Stimulated activated CD4-positive, alpha-beta T cell treated with anti-CD3 and anti-CD28 coated beads, Interleukin-2, amount 100 ng/mL, for 24 hours (primary cell): ENCODE data around the gene CCDC85C.

Experiments
- DNase-seq, 2 donors: peaks; one replicate each; pipeline ENCODE4 v3.0.0-alpha.2; 2020

Gene CCDC85C

DNA sequence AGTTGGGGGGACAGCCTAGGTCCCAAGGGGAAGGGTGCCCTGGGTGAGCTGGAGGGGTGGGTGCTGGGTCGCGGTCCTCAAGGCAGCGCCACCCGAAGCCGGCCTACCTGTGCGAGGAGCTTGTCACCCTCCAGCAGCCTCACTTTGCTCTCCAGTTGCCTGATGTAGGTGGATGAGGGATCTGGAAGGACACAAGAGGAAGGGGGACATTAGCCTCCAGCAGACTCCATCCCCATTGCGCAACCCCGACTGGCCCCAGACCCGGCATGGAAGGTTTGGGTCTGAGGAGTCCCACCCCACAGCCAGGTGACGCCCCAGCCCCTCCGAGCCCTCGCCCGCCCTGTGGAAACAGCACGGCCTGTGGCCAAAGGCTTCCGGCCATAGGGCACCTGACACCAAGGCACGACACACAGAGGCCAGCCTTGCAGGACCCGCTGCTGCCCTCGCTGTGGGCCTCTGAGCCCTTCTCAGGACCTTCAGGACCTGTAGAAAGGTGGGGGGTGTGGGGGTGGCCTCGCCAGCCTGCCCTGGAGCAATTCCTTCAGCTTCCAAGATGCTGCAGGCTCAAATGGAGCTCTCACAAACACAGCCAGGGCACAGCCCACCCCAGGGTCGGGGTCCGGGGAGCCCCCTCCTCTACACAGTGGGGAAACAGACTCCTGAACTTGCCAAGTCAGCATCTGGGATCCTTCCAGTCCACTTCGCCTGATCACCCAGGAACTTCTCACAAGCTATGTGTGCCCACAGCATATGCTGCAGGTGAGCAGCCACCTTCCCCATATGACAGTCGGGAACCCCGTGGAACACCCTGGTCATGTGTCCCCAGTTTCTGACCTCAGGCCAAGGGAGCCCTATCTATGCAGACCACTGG is 67.9 kb downstream of the CCDC85C start:
- no peak for DNase-seq

DNA sequence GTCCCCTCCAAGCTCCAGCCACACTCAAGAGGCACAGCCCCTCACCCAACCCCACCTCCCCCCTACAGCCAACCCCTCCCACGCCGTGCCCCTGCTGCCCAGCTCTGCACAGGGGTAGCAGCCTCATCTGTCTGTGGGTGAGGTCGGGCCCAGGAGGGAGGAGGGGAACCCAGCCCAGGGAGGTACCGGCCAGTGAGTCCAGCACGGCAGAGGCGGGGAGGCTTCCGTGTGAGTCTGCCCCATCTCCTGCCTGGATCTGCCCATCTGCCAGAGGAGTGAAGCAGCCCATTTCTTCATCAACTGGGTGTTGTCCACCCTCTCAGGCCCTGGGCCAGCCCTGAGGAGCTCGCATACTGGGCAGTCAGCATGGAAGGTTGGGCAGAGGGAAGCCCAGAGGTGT is 68.6 kb downstream of the CCDC85C start:
- no peak for DNase-seq

DNA sequence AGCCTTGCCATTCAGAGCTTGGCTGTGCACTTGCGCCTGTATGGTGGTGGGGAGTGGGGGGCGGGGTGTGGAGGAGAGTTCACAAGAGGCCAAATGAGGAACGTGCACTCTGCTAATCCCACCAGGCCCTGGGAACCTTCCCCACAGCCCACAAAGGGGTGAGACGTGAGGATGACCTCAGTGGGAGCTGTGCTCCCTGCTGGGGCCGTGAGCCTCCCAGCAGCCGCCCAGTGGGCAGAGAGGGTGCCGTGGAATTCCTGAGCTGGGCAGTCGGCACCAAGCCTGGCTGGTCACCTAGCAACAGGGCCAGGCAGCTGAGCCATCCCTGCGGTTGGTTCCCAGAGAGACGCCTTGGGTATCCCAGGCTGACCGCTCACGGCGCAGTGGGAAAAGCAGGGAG is 69.1 kb downstream of the CCDC85C start:
- no peak for DNase-seq

DNA sequence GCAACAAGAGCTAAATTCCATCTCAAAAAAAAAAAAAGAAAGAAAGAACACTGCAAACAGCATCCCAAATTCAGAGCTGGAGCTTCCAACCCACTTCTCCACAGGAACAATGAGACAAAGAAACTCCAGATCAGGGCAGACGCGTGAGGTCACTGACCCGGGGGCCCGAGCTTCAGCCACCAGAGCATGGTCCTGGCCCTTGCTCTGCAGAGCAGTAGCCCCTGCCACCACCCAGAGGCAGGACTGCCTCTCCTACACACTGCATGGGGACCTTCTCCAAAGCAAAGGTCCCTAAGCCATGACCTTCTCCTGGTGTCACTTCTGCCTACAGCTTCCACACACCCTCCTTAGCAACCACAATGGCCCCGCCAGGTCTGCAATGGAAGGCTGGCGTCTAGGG is 69.7 kb downstream of the CCDC85C start:
- DNase-seq: no peak

DNA sequence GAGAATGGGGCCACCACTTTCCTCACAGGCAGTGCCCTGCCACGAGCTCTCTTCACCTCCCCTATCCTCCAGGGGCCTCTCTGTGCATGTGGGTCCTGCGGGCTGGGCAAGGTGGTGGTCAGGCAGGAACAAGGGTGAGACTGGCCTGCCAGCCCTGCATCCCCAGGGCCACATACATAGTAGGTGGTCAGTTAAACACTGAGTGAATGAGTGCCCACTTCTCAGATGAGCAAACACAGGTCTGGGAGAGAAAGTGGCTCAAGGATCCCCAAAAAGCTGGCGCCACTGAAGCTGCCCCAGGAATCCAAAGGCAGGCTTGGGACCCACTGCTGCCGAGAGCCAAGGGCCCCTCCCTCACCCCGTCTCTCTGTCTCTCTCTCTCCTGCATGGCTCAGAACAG is 71.7 kb downstream of the CCDC85C start:
- no peak for DNase-seq

DNA sequence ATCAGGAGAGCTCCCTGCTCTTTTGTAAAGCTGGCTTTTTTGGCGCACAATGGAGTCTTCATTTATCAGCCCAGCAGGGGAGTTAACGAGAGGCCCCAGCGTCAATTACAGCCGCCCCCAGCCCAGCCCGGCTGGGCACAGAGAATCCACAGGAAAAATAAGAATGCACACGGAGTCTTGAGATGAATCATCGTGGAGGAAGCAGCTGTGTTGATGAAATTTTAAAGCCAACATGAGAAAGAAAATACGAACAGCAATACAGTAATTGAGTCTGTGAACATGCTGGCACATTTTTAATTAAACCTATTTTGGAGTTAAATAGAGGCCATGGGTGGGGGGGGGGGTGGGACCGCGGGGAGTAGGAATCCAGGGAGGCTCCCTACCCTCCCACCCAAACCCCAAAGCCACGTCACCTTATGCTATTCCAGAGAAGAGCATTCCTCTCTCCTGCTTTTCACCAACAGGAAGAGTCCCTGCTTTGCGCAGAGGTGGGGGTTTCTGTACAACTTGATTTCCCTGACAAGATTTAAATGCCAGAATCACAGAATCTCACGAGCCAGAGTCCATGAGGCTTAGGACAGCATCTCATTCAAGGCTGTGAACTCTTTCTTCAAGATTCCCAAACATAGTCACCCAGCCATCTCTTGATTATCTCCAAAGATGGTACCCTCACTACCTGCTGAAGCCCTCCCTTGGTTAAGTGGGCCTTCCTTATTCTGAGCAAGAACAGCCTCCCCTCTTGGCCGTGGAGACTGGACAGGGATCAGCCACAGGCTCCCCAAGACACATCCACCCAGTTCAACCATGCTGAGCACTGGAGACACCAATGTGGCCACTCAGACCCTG is 72.5 kb downstream of the CCDC85C start:
- no peak for DNase-seq

DNA sequence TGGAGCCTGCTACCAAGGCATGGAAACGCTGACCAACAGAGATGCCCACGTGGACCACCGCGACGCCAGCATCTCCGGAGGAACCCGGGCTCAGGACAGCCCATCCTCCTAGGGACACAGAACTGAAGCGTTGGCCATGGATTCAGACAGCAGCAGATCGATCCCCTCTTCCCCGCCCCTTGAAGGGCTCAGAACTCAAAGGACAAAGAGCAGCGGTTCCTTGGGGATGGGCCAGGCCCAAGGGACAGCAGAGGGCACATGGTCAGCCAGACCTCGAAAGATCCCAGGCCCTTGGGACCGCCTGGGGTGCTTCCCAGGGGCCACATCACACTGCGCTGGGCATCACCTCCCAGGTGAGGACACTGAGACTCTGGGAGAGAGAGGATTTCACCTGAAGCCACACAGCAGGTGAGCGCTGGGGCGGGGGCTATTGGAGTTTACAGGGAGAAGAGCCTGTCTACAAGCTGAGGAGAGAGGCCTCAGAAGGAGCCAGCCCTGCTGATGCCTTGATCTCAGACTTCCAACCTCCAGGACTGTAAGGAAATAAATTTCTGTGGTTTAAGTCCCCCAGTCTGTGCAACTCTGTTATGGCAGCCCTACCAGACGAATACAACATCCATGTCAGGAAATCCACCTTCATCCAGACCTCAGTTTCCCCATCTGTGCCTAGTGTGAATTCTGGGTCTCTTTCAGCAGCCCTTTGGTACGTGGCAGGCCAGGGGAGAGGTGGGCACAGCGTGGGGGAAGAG is 73.4 kb downstream of the CCDC85C start:
- DNase-seq: no peak

DNA sequence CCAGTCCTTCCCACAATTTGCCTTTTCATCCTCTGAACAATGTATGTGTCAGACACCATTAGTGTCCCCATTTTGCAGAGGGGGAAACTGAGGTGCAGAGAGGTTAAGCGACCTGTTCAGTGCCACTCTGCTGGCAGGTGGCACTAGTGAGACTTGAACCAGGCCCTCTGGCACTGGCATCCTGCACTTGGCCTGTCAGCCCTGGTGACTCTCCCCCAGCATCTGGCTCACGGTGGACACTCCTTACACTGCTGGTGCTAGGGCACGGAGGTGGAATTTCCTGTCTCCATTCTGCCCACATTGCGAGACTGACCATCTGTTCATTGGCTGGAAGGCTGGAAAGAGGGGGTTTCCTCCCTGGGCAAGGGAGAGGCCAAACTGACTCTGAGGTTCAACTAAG is 74.1 kb downstream of the CCDC85C start:
- no peak for DNase-seq

DNA sequence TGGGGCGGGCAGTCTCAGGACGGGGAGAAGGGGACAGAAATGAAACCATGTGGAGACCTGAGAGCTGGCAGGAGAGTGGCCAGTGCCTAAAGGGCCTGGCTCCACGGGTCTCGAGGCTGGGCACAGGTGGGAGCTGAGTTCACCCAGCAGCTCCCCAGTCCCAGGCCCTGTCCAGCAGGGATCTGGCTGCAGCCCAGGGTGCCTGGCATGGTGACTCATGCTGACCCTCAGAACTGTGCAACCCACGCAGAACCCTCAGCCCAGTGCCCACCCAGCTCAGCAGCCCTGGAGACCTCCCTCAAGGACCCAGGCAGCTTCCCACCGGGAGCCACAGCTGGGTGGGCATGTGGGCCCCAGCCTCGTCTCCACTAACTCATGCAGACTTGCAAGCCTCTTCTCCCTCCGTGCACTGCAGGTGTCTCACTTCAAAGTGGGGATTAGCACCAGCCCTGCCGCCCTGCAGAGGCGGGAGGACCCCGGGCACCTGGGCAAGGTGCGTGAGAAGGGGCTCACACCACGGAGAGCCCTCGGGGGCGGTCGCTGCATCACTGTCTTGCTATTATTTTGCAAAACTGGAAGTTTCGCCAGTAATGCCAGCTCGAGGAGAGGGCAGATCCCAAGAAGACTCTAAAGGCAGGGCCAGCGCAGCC is 76.5 kb downstream of the CCDC85C start:
- DNase-seq: no peak

DNA sequence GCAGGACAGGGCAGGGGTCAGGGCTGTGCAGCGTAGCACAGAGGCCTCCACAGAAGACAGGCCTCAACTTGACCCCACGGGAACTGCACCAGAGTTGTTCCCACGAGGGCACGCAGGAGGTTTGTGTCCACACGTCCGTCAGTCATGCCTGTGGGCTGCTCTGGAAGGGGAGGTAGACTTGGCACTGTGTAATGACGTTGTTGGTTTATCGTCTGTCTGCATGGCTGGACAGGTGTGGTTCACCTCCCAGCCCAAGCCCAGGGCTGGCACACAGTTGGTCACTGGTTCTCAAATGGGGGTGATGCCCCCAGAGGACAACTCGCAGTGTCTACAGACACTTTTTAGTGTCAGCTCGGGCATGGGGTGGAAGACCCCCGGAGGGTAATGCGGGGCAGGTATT is 77.0 kb downstream of the CCDC85C start:
- DNase-seq: no peak

DNA sequence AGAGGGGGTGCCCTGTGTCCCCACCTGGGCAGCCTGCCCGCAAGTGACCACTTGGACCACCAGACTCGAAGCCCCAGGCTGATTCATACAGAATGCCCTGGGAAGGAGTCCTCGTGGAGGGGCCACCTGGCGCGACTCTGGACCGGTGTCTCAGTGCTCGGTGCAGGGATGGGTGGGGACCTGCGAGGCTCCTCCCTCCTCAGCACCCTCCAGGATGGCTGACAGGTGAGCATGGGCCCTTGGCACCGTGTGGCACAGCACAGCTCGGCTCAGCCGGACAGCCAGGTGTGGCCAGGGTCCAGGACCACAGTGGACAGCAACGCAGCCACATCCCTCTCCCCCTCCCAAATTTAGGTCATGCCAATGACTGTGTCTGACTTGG is 78.3 kb downstream of the CCDC85C start:
- no peak for DNase-seq

DNA sequence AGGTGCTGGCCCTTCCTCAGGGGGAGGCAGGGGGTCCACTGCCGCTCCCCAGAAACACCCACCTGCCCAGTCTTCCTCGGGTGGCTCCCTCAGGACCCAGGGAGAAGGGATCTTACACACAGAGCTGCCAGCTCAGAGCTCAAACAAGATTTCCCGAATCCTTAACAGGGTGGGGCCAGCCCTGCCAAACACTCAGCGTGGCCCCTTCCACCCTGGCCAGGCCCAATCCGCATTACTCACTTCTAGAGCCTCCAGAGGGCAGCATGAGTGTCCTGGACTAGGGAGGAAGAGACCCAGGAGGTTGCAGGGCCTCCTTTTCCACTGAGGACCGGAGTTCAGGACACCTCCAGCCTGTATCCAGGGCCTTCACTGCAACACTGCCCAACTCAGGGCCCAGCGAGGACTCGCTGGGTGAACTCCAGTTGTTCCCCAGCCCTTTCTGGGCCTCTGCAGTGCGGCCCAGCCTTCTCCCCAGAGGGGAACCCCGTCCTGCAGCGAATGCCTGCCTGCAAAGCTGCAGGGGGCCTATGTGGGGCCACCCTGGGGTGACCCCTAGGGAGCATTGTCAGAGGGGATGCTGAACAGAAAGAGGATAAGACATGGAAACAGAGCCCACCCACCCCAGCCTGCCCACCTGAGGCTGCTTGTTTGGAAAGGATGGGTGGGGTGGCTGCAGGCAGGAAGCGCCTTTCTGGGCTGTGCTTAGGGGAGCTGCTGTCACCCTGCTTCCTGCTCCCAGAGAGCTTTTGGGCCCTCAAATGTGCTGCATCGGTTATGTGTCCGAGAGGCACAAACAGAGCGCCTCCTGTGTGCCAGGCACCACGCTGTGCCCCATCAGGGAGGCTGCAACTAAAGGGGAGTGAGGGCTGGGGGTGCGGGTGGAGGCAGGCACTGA is 79.0 kb downstream of the CCDC85C start:
- DNase-seq: peak in 1 of 2 donors; percentile 8

DNA sequence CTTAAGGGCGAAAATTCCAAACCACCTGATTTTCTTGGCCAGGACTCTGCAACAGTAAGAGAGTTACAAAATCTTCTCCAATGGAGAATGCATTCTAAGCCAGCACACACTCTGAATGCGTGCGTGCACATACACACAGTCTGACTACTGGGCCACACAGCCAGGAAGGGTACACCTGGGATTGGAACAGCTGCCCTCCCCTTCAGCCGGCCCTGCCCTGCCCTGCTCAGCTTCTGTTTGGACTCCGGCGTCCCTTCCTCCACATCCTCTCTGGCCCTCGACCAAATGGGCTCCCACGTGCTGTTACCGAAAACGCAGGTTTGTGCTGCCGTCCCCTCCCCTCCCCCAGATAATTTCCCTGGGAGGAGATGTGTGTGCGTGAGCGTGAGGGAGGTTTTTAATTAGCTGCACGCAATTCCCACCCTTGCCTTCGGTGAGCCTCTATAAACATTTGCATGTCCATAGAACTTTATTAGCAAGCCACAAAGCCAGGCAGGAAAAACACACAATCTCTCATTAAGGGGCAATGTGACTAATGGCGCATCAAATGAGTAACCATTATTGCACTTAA is 79.8 kb downstream of the CCDC85C start:
- DNase-seq: no peak

DNA sequence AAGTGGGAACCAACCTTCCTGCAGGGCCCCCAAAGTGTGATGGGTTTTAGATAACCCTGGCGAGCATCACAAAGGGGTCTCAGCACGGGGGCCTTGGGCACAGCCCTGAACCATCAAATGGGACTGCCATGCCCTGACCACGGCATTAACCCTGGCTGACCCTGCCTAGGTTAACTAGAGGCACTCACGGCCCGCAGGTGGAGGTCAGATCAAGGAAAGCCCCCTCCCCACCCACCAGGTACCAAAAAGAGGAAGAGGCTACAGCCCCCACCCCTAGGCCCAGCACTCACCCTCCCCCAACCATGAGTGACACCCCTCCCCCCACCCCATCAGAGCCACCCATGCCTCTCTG is 80.3 kb downstream of the CCDC85C start:
- DNase-seq: no peak

DNA sequence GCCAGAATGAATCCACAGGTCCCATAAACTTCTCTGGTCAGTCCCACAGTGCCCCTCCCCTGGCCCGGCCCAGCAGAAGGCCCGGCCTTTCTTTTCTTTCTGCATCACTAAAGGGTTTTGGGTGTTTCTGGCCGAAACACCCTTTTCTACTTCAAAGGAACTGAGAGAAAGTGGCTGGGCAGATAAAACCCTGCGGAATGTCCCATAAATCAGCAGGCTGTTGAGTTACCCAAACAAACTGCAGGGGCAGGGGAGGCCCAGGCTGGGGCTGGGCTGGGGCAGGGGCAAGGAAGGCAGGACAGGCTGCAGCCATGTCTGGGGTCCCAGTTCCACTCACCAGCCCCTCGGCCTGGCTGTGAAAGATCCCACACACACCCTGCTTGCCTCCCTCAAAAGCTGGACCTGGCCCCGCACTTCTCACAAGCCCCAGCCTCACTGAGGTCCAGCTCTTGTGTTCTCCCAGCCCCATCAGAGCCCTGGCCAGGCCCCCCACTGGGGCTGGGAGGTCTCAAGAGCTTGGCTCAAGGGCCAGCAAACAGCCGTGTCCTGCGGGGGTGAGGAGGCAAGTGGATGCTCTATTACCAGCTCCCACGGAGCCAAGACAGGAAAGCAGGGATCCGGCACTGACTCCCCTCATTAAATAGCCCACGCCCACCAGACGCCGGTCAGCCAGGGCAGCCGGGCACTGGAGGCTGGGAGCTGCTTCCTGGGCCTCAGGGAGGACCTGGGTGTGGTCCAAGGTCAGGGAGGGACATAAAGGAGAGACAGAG is 80.9 kb downstream of the CCDC85C start:
- DNase-seq: no peak

DNA sequence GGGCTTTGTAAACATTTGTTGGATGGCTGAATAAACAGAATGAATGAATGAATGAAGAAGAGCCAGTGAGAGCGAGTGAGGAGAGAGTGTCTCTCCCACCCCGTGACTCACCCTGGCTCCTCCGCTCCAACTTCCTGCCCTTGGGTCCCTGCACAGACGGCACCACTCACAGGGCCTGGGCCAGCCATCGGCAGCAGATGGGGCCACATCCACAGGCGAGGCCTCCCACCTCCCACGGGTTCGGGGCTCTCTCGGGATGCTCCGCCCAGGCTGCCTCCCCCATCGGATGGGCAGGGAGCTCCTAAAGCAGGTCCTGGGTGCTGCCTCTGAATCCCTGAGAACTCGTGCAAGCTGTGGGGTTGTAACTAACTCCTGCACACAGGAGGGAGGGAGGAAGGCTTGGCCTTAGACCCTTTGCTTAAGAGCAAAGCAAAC is 81.5 kb downstream of the CCDC85C start:
- DNase-seq: no peak

DNA sequence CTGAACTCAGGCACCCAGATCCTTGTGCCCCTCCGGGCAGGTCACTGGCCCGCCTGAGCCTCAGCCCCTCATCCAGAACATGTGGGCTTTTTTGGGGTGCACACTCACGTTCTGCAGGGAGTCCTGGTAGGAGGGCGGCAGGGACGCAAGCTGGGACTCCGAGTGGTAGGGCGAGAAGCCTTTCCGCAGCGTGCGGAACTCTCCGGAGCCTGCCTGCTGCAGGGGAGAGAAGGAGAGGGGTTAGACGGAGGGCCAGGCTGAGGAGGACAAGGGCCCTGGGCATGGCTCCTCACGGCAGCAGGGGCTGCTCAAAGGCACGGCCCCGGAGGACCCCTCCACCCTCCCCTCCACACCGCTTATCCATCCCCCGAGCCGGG is 82.0 kb downstream of the CCDC85C start:
- DNase-seq: no peak

DNA sequence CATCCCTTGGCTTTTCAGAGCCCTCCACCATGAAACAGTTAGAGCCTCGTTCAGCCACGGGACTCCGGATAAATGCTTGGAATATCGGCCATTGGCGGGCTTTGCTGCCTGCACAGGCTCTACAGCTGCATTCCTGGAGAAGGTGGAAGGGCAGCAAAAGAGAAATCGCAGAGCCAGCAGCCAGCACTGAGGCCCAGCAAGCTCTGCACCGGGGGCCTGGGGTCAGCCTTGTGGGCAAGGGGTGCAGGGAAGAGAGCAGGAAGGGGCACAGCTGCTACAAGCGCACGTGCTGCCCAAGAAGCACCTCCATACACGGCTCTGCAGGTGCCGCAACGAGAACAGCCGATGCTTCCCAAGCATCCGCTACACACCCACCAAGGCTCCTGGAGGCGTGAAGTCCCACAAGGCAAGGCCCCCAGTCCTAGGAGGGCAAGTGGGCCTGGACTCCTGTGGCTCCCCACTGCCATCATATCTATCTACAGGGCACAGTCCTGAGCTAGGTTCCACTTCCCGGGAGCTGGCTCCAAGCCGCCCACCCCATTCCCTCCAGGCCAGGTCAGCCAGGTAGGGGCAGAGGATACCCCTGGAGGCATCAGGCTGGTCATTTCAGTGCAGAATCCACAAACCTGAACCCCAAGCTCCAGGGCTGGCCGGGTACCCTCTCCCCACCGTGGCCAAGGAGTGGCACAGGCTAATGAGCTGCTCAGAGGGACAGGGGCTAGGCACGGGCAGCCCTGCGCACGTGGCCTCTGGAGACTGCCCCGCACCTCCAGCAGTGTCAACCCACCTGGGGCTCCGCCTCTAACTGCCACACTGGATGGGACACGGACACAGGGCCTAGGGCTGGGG is 82.6 kb downstream of the CCDC85C start:
- DNase-seq: no peak

DNA sequence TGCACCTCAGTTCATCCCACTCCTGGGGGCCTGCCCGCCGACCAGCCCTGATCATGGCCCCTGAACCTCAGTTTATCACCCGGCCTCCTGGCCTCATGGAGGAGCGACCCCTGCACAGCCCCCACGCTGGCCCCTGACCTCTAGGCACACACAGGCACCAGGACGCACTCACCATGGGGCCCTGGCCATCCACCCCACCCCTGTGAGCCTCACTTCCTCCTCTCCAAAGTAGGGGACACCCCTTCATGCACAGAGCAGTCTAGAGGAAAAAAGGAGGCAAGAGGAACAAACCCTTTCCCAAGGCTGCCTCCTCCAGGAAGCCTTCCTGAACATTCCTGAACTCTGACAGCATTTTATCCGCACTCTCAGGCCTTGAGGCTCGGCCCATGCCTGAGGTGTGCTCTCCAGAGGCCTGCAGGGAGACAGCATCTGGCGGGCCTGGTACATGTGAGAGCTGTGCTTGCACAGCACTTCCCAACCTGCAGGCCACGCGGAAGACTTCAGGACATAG is 83.4 kb downstream of the CCDC85C start:
- DNase-seq: no peak
